Measurements from ENCODE around the gene PSMD1. TPM values are rescaled to one million over a fixed set of nuclear protein-coding genes. Genes with fewer than 3 reads are reported as not detected.

Gene PSMD1
- total RNA-seq, 4 donors from 2014 or later, result 45.5 to 60.2 (median 56.8) TPM

DNA sequence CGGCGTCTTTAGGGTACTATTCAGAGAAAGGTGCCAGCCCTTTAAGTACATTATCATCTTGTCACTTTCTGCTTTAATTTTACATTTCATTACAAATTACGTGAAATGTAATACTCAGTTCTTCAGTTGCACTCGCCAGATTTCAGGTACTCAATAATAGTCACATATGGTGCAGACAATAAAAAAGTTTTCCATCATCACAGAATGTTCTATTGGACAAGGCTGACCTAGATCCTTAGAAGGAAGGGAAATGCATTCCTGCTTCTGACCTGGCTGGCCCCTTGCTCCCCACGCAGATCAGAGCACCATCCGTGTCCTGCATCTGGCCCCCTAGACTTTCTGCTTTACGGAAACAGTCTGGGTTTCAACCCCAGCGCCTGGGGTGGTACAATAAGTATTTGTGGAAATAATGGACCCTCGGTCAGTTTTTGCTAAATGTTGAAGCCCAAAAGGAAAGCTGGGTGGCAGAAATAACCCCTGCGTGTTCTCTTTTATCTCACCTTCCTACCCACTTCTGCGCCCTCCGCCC lies 20.0 kb upstream of the PSMD1 start:
- TF ChIP-seq POLR2AphosphoS5 (IDR thresholded peaks at IDR 0.05) (no peak), EP300 (IDR thresholded peaks at IDR 0.05) (no peak), POLR2A (IDR thresholded peaks at IDR 0.05) (no peak)
- TF ChIP-seq, protein P1, sequence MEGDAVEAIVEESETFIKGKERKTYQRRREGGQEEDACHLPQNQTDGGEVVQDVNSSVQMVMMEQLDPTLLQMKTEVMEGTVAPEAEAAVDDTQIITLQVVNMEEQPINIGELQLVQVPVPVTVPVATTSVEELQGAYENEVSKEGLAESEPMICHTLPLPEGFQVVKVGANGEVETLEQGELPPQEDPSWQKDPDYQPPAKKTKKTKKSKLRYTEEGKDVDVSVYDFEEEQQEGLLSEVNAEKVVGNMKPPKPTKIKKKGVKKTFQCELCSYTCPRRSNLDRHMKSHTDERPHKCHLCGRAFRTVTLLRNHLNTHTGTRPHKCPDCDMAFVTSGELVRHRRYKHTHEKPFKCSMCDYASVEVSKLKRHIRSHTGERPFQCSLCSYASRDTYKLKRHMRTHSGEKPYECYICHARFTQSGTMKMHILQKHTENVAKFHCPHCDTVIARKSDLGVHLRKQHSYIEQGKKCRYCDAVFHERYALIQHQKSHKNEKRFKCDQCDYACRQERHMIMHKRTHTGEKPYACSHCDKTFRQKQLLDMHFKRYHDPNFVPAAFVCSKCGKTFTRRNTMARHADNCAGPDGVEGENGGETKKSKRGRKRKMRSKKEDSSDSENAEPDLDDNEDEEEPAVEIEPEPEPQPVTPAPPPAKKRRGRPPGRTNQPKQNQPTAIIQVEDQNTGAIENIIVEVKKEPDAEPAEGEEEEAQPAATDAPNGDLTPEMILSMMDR (IDR thresholded peaks at IDR 0.05), result no peak
- no peak overlapping the region for H3K27ac ChIP-seq
- peak overlapping the region; percentile 43 for H3K4me3 ChIP-seq
- no peaks in the 10 kb centered on the region for H3K9me3 ChIP-seq
- DNase-seq (ENCODE audit: low spot score in 2 of 2), result no peak
- WGBS, result 71% methylated on average over 12 of the region's 12 CpGs
- peaks cover 75% of the 10 kb centered on the region for H3K27me3 ChIP-seq
- H3K4me1 ChIP-seq, result peaks cover 13% of the 10 kb centered on the region
- no peaks in the 10 kb centered on the region for H3K36me3 ChIP-seq

DNA sequence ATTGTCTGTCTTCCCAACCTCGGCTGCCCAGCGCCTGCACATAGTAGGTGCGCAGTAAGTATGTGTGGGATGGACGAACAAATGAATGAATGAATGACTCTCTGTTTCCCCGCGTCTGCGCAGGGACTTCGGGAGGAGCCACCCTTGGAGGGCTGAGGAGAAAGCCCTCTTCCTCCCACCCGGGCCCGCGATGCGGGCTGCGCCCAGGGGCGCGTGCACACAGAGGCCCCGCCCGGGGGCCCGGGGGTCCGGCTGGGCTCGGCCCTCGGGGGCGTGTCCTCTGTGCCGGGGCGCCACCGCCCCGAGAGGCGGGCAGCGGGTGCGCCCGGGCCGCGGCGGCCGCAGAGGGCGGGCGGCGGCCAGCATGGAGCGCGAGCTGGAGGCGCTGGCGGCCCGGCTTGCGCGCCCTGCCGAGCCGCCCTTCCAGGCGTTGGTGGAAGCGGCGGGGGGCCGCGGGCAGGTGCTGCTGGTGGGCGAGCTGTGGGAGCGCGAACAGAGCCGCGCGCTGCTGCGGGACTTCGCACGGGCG lies 19.4 kb upstream of the PSMD1 start, which contains the start of gene C2orf72:
TSS of gene C2orf72 (plus strand) at position 322 of the 529 bp plus-strand sequence. CDS start at position 365, 43 bp downstream.
- DNase-seq (ENCODE audit: low spot score in 2 of 2), result no peak
- Histone ChIP-seq H3K36me3 (no peaks in the 10 kb centered on the region), H3K4me1 (peaks cover 13% of the 10 kb centered on the region), H3K27me3 (peaks cover 71% of the 10 kb centered on the region), H3K27ac (no peak within 1 kb of the TSS), H3K4me3 (peak within 1 kb of the TSS; percentile 43), H3K9me3 (no peaks in the 10 kb centered on the region)
- WGBS, result 6% methylated on average over 13 of the region's 61 CpGs
- TF ChIP-seq EP300 (IDR thresholded peaks at IDR 0.05), result no peak
- TF ChIP-seq, protein P1 (IDR thresholded peaks at IDR 0.05), result no peak
- no peak for TF ChIP-seq POLR2AphosphoS5 (IDR thresholded peaks at IDR 0.05)
- no peak for TF ChIP-seq POLR2A (IDR thresholded peaks at IDR 0.05)

DNA sequence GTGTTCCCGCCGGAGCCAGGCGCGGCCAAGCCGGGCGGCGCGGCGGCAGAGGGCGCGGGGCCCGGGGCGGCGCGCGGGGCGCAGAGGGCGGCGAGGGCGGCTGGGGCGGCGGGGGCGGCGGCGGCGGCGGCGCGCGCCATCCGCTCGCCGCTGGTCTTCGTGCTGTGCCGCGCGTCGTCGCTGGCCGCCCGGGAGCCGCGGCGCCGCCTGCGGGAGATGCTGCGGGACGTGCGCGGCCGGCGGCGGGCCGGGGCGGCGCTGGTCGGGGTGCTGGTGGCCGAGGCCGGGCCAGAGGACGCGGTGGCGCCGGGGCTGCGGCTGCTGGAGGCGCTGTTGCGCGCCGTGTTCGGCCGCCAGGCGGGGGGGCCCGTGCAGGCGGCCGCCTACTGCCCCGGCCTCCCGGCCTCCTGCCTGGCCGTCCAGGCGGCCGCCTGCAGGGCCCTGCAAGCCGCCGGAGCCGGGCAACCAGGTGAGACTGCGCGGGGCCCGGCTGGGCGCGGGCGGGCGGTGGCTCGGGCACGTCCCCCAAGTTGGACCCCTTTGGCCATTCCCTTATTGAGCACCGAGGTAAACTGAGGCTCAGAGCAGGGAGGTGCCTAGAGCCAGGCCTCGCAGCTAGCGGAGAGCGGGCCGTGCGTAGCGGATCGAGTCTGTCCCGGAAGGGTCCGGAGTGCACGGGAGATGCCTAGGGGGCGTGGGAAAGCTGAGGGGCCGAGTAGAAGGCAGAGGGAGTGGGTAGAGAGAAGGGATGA lies 18.8 kb upstream of the PSMD1 start:
- DNase-seq (ENCODE audit: low spot score in 2 of 2), result no peak
- H3K27ac ChIP-seq, result no peak overlapping the region
- H3K9me3 ChIP-seq, result no peaks in the 10 kb centered on the region
- TF ChIP-seq POLR2AphosphoS5 (IDR thresholded peaks at IDR 0.05) (no peak), EP300 (IDR thresholded peaks at IDR 0.05) (no peak), POLR2A (IDR thresholded peaks at IDR 0.05) (no peak)
- TF ChIP-seq, protein P1 (IDR thresholded peaks at IDR 0.05), result no peak
- no peaks in the 10 kb centered on the region for H3K36me3 ChIP-seq
- 2% methylated on average over 29 of the region's 104 CpGs for WGBS
- H3K4me3 ChIP-seq, result peak overlapping the region; percentile 43
- peaks cover 67% of the 10 kb centered on the region for H3K27me3 ChIP-seq
- H3K4me1 ChIP-seq, result peaks cover 13% of the 10 kb centered on the region

DNA sequence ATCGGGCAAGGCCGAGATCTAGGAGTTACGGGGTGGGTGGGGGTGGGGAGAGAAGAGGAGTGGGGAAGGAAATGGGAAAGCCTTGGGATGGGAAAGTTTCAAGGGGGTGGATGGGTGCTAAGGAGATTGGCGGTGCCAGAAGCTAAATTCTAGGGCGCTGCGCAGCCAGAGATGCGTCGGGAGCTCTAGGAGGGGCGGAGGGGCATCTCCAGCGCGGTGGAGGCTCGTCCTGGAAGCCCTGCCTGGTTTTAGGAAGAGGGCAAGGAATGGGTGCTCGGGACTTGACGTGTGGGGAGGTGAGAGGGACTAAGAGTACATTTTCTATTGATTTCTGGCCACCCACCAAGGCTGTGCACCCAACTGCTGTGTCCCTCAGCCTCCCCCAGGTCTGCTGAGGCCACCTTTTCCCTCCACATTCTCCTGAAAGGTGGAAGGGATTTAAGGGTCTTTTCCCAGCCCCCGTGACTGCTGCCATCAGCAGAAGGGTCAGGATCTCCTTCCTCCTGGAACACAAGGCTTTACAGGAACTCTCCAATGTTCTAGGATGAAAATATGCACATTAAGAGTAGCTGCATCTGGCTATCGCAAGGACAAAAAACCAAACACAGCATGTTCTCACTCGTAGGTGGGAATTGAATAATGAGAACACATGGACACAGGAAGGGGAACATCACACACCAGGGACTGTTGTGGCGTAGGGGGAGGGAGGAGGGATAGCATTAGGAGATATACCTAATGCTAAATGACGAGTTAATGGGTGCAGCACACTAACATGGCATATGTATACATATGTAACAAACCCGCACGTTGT lies 18.0 kb upstream of the PSMD1 start:
- Histone ChIP-seq H3K9me3 (no peaks in the 10 kb centered on the region), H3K27me3 (peaks cover 60% of the 10 kb centered on the region), H3K4me1 (peaks cover 13% of the 10 kb centered on the region), H3K36me3 (no peaks in the 10 kb centered on the region), H3K4me3 (peak overlapping the region; percentile 43), H3K27ac (no peak overlapping the region)
- TF ChIP-seq POLR2A (IDR thresholded peaks at IDR 0.05), result no peak
- TF ChIP-seq, protein P1 (IDR thresholded peaks at IDR 0.05), result no peak
- no peak for TF ChIP-seq EP300 (IDR thresholded peaks at IDR 0.05)
- no peak for TF ChIP-seq POLR2AphosphoS5 (IDR thresholded peaks at IDR 0.05)
- WGBS, result 19% methylated on average over 21 of the region's 21 CpGs
- DNase-seq (ENCODE audit: low spot score in 2 of 2), result no peak

All from suprapubic skin (tissue), 4 donors.